GM04503 (cell line): ENCODE results near the gene SEC16B.

Experiments
- DNase-seq: peaks from one replicate; pipeline ENCODE4 v3.0.0-alpha.2; 2012; ENCODE audit warnings: low read depth

Gene SEC16B

GRCh38 chr1:177976596-177976995 lies 6.7 kb upstream of the SEC16B start:
- DNase-seq: no peak

- DNase-seq: peak; percentile 32
Measured at GRCh38 chr1:177975588-177976495, 6.0 kb upstream of the SEC16B start.

GRCh38 chr1:177973585-177973984 lies 3.7 kb upstream of the SEC16B start:
- no peak for DNase-seq

DNA sequence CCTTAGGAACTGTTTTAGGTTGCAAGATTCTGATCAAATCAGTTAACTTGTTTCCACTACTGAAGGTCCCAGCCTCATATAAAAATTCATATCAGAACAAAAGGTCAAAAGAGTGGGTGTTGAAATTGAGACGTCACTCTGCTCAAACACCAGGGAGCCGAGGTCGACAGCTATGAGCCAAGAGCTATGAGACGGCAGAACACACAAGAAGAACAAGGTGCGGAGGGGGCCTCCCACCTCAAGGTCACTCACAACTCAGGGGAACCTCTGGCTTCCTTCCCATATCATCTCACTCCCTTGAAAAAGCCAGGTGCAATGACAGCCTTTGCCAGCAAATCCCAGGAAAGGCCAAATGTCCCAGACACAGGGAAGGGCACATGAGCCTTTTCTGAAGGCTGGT lies 749 bp downstream of the SEC16B start:
- no peak for DNase-seq

- DNase-seq: no peak
Measured at GRCh38 chr1:177966199-177966598, 3.7 kb downstream of the SEC16B start.

- DNase-seq: no peak
Measured at GRCh38 chr1:177965293-177965692, 4.6 kb downstream of the SEC16B start.

DNA sequence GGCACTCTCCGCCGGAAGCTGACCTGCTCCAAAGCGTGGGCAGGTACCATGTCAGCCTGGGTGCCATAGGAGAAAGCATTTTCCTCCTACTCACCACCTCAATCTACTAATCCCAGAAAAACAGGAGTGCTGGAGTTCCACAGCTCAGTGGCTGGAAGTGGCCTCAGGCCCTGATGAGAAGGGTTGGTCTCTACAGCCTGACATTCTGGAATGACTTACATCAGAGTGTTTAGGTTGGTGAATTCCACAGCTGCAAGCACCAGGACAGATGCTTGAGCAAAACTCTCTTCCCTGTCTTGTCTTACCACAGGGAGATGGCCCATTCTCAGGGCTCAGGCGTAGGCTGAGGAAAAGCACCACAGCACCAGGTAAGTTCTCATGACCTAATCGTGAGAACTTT lies 5.5 kb downstream of the SEC16B start:
- no peak for DNase-seq

DNA sequence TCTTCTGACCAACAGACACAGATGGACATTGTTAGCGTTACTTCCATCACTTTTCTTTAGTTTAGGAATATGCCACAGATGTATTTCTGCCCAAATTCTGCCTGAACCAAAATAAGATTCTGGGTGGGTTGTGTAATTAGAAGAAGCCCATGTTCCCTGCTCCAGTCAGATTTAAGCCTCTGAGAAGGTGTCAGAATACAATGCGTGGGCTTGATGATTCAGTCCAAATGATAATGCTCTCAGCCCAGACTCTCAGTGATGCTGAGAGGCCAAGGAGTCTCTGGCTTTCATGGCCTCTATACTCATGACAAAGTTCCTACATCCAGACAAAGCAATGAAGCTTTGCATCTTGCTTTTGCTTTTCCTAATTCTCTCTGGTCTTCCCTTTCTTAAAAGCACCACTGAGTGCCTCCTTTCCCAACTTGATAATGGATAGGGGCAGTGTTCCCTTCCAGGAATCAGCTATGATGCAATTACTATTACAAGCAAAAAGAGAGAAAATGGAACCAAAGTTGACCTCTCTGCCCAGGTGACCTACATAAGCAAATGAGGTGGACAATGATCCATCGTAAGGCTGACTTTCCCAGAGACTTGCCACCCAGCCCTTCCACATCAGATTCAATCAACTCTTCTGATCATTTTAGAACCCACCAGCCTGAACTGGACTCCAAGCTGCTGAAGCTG lies 8.8 kb downstream of the SEC16B start:
- DNase-seq: no peak

- no peak for DNase-seq
Measured at GRCh38 chr1:177959811-177960515, 9.9 kb downstream of the SEC16B start.

DNA sequence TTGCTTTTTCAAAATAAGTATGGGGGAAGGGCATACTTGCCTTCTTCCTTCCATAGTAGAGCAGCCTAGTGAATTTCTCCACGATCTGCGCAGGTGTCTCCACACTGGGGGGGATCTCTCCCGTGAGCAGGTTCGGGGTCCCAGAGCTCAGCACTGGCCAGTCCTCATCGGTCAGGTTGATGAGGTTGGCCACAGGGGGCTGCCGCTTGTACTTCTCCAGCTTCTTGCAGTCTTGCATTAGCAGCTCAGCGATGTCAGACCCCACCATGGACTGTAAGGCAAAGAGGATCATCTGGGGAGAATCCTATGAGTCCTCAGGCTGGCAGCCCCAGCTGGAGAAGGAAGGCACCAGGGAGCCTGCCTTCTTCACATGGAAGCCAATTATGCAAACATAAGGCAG lies 11.8 kb downstream of the SEC16B start:
- DNase-seq: no peak

DNA sequence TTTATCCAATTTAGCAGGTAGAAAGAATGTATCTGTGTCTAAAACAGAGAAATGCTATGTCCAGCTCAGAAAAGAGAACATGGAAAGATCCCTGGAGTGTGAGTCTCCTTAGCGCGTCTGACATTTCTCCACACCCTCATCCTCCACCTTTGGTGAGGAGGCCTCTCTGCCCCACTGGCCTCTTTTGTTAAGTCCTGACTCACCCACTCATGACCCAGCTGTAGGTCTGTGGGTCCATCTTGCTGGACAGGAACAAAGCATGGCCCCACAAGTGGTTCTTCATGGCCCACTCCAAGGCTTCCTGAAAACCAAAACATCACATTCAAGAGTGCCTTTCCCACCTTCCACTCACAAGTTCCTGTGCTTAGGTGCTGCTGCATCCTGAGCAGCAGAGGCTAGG lies 15.8 kb downstream of the SEC16B start:
- no peak for DNase-seq

- DNase-seq: no peak
Measured at GRCh38 chr1:177953549-177953948, 16.3 kb downstream of the SEC16B start.

GRCh38 chr1:177952691-177953090 lies 17.2 kb downstream of the SEC16B start:
- no peak for DNase-seq

DNA sequence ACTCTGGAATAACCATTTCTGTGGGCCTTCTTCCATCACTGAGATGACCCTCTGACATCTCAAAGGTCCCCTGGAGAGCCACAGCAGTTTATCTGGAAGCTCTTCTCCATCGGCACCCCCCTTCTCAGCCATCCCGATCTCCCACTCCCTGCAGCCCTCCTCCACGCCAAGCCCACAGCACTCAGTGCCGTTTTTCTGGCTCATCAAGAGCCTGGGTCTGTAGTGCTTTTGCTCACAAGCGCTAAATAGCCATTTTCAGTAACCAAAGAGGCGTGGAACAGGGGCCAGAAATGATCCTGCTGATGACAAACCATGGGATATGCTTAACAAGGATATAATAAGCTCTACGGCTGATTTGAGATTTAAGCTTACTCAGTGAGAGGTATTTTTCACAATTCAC lies 17.6 kb downstream of the SEC16B start:
- no peak for DNase-seq

DNA sequence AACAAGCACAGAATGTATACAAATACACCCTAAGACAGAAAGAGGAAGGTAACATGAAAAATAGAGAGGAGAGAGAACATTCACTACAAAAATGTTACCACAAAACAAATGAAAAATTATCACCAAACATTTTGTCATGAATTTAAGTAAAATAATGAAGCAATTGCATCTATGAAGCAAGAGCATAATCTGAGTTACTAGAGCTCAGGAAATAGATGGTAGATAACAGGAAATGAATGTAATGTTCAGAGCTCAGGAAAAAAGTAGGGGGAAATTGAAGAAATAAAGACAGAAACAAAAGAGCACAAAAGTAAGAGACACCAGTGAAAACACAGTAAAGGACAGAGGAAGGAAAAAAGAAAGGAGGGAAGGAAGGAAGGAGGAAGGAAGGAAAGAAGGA lies 19.4 kb downstream of the SEC16B start:
- DNase-seq: no peak

GRCh38 chr1:177948336-177948972 lies 21.4 kb downstream of the SEC16B start:
- DNase-seq: no peak

DNA sequence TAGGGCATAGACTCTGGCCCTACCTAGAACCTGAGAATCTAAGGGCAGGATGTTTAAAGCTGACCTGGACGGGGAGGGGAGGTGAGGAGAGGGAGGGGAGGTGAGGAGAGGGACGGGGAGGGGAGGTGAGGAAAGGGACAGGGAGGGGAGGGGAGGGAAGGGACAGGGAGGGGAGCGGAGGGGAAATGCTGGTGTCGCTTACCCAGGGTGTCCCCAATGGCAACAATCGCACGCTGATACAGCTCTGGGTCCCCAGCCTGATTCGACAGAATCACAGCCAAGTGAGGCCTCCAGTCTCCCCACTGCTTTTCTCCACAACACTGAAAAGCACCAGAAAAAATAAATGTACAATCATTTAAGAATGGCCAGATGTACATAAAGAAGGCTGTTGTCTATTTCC lies 22.2 kb downstream of the SEC16B start:
- DNase-seq: no peak

- no peak for DNase-seq
Measured at GRCh38 chr1:177945943-177946650, 23.8 kb downstream of the SEC16B start.

DNA sequence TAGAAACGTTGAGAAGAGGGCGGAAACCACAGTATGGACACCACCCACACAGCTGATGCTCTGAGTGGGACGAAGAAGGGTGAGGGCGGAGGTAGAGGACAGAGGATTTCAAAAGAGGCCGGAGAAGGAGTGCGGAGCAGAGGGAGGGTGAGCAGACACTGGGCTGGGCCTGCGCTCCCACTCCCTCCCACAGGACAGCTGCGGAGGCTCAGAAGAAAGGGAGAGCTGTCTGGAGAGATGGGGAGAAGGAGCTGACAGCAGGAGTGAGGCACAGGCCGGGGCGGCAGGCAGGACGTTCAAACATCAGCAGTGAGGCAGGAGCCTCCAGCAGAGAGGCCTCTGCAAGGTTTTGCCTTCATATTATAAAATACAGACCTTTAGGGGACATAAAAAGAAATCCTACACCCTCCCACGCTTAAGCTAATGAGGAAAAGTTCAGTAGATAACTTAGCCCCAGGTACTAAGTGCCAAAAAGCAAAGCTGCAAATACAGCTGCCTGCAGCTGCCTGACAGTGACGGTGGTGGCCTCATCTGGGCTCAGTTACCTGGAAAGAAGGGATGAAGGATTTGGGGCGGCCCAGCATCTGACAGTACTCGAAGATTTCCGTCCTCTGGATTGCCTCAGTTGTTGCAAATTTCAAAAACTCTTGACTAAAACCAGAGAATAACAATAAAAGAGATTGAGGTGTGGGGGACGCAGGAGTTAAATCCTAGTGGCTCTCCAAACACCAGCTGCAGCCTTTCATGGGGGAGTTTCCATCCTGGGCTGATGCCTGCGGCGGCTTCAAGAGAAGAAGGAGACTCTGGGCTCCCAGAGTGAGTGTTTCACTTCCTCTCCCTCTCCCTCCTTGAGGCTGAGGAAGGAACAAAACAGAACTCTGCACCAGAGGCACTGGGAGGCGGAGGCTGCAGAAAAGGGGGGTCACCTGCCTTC lies 25.6 kb downstream of the SEC16B start:
- DNase-seq: no peak

GRCh38 chr1:177941976-177942375 lies 27.9 kb downstream of the SEC16B start:
- no peak for DNase-seq

DNA sequence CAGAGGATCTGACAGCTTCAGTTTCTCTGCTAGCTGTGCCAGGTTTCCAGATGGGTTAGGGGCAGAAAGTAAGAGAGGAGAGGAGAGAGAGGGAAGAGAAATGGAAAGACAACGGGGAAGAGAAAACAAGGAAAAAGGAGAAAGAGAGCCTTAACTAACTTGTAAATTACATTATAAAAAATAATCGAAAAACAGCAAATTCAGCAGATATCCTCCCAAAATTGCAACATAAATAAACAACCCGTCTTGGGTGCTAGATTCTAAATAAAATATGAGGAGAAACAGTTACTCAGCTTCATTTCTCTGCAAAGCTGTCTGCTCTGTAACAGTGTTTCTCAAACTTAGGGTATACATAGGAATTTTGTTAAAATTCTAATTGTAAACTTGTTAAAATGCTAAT lies 29.2 kb downstream of the SEC16B start:
- DNase-seq: no peak
